IPS DF 4.7 (cell line): ENCODE measurements around the gene AGBL3.
"Not testable (repeated sequence)": the region's sequence is repeated elsewhere in the genome, so short reads cannot be mapped to it uniquely, and the experiment has no call there.

Experiments
- DNase-seq: peaks from one replicate; pipeline ENCODE4 v3.0.0-alpha.2; 2013; ENCODE audit warnings: low spot score; ENCODE audit errors: extremely low read depth

The AGBL3 gene

DNA sequence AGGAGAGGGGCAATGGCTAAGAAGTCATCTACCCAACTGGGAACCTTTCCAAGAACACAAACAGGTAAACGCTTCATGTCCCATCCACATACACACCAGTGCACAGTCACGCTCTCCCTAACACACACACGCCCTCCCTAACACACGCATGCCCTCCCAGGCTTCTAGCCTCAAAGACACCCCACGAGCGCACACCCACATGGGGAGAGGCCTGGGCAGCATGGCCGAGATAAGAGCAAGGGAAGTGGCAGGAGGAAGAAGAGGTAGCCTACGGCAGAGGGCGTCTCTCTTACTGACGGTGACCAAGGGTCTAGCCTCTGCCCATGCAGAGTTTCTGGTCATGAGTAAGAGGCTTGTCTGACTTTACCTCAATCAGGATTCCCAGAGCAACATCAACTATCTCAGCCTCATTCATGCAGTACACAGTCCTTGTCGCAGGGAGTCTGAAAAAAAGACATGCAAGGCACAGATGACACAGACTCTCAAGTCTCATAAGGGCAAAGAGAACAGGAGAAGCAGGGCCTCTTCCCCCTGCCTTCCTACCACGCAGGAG, 181.1 kb downstream of the AGBL3 start:
- no peak for DNase-seq

GRCh38 chr7:135168001-135168400, 181.7 kb downstream of the AGBL3 start:
- no peak for DNase-seq

DNA sequence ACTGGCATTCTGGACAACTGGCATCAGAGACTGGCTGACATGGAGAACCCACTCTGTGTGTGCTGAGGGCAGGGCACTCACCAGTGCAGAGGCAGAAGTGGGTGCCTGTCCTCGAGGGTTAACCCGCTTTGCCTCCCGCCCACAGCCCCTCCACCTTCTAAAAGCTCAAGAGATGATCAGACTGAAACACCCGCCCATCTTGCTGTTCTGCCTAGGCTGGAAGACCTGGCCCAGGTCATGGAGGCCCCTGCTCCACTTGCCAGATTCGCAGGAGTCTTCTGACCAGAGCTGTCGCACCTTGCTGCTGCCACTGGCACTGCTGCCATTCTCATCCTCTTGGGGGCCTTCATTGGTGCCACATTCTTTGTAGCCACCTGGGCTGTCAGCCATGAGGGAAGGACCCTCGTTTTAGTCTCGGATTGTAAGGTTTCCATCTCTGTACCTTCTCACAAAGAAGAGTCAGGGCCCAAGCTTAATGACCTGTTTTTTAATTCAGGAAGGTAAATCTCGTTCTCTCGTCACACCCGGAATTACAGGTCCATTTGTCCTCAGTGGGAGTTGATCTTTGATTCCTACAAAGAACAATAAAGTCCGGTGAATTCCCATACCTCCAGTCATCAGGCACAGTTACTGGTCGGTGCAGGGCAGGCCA, 182.3 kb downstream of the AGBL3 start:
- DNase-seq: no peak

GRCh38 chr7:135169141-135169963, 183.0 kb downstream of the AGBL3 start:
- no peak for DNase-seq

- DNase-seq: no peak
Measured at GRCh38 chr7:135169964-135170273, 183.6 kb downstream of the AGBL3 start.

DNA sequence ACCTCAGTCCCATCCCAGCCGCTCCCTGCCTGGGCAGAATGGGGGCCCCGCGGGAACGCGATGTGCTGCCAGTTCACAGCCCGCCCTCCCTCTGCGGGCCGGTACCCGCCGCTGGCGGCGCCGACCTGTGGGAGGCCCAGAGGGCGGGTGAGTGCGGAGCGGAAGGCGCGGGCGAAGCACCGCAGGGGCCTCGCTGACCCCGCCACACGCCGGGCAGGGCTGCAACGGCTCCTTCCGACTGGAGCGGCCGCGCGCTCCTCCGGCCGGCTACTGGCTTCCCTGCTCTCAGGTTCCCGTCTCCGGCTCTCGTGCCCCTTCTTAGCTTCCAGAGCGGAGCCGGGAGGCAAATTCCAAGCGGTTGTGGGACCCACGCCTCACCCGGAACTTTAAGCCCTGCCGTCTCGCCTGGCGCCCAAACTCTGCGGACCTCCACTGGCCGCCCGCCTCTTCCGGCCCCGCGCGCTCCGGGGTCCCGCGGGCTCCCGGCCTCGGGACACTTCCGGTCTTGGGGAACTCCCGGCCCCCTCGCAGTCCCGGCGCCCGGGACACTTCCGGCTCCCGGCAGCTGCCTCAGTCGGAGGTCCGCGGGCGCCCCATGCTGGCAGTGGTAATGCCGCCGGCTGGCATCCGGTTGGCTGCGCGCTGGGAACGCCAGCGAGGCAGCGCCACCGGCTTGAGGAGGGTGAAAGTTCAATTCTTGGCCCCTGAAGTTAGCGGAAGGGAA, 184.1 kb downstream of the AGBL3 start, which contains the start of gene CYREN:
Gene CYREN, minus strand, starts transcription at position 434 of the 724 bp plus-strand sequence. CDS start 1,785 bp downstream, outside the sequence.
- DNase-seq: no peak

DNA sequence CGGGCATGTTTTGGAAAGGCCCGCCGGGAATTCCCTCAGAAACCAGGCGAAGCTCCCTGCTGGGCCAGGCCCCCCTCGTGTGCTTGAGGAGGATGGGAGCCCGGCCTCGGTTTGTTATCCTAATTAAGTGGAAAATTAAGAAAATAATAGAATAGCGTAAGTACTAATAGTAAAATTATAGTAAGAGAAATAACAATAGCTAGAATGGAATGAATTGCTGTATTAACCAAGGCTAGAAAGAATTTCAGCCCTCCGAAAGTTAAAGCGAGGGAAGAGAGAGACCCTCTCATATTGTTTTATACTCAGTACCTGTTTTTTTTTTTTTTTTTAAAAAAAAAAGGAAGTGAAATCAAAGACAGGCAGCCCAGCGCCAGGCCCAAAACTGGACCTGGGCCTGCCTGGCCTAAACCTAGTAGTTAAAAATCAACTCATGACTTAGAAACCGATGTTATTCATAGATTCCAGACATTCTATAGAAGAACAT, 184.7 kb downstream of the AGBL3 start:
- not testable (repeated sequence) for DNase-seq

- not testable (repeated sequence) for DNase-seq
Measured at GRCh38 chr7:135171581-135172291, 185.4 kb downstream of the AGBL3 start.

- not testable (repeated sequence) for DNase-seq
Measured at GRCh38 chr7:135173916-135174315, 187.6 kb downstream of the AGBL3 start.

DNA sequence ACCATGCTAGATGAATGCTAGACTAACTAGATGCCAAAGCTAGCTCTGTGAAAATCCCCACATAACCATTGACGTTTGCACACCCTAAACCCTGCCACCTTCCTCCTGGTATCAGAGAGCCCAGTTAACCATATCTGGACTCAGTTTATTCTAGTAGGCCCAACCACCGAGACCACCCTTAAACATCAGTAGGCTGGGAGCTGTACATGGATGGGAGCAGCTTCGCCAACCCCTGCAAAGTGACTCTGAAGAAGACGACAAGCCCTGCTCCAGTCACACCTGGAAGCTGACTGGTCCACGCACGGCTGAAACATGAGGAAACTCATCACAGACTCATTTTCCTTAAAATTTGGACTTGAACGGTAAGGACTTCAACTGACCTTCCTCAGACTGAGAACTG, 188.6 kb downstream of the AGBL3 start:
- DNase-seq: no peak

- no peak for DNase-seq
Measured at GRCh38 chr7:135175931-135176330, 189.6 kb downstream of the AGBL3 start.

- no peak for DNase-seq
Measured at GRCh38 chr7:135177028-135177696, 190.9 kb downstream of the AGBL3 start.

DNA sequence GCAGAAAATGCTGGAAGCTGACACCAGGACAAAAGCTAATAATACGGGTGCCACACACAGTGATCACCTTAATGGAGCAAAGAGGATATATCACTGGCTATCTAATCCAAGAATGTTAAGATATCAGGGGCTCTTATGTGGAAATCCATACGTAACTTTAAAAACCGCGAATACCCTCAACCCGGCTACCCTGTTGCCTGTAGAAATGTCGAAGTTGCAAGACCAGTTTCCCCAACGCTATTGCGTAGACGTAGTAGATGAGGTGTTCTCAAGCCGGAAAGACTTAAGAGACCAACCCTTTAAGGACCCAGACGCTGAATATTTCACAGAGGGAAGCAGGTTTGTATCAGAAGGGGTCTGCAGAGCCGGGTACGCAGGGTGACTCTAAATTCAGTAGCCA, 192.1 kb downstream of the AGBL3 start:
- DNase-seq: no peak

GRCh38 chr7:135179321-135179925, 193.1 kb downstream of the AGBL3 start:
- DNase-seq: no peak

- DNase-seq: no peak
Measured at GRCh38 chr7:135180122-135180521, 193.8 kb downstream of the AGBL3 start.

DNA sequence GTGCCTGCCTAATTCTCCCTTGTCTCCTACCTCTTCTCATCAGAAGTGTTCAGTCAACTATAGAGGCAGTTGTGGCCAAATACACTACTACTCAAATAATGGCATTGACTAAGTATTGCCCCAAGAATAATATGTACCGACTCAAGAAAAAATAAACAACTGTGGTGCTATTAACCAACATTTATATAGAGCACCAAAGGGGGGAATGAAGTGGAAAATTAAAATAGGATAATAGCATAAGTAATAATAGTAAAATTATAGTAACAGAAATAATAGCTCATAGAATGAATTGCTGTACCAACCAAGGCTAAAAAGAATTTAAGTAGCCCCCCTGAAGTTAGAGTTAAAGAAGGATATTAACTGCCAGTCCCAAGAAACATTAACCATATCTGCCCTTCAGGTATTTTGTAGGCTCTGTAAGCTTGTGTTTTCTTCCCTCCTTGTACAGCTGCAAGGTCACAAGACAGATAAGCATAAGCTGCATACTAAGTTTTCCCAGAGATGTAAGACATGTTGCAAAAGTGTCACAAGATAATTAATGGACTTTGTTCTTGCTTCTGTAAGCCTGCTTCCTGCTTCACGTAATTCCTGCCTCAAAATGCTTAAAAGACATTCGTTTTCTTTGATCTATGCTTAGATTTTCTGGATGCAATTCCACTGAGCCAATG, 195.1 kb downstream of the AGBL3 start:
- DNase-seq: no peak

DNA sequence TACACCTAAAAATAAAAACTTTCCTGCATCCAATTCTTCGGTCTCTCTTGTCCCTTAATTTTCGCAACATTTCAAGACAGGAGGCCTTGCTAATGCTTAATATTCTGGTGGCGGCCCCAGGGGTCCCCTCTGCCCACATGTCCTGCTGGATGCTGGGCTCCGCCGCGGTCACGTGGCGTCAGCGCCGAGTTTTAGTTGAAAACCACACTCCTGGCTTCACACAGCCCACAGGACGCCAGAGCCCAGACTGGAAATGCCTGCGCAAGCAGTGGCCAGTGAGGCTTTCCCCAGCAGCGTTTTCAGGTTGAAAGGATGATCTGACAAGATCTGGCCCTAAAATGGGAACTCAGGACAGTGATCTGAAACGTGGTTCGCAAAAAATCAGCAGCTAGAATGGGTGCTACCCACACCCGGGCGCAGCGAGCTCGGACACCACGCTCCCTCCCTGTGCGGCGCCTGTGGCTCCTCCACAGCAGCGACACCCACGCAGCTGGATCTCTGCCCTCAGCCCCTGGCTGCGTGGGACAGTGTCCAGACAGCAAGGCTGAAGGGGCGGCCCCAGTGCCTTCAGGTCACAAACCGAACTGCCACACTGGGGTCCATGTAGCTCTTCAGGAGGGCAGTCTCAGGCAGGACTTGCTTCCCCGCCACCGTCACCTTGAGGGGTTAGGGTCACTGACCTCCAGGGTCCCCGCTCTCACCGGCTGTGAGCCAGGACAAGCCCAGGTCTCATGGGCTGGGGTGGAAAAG, 195.8 kb downstream of the AGBL3 start:
- DNase-seq: no peak

DNA sequence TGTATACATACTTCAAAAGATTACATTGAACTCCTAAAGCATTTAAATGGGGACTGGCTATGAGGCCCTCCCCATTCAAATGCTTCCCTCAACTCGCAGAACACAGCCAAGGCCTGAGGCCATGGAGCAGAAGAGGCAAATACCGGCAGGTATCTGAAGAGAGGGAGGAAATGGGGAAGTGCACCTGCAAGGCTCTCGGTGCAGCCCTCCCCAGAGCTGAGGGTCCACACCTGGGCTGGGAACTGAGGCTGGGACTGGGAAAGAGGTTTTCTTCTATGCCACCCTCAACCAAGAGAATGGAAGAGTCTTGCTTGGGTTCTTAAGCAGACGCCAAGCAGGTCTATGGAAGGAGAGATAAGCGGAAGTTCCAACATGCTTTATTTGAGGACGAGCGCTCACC, 197.2 kb downstream of the AGBL3 start:
- DNase-seq: no peak
